ENCODE results near the gene CAMK4.

CAMK4 gene

DNA sequence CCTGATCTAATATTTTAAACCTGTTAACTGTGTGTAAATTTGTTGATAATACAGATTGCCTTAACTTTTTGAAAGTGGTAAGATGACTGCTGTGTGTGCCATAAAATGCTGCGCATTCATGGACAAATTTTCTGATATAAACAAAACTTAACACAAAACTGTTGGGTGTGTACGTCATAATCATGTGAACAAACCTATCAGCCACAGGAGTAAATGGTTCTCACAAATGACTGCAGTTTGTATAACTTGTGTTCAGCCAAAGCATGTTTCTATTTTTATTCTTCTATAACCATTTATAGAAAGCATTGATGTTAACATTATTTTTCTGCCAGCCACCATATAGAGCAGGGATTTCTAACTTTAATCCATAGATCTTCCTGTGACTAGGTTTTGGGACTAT lies 21.5 kb downstream of the CAMK4 start:
- H3K9me3 ChIP-seq (ENCODE audit: control insufficient read depth, insufficient read depth, low read depth, low read length), result no peaks in the 10 kb centered on the region
- TF ChIP-seq ZNF214 (tag by site-specific recombination; IDR thresholded peaks at IDR 0.05; ENCODE audit: borderline replicate concordance), result no peak
- TF ChIP-seq ZNF837 (tag by site-specific recombination; IDR thresholded peaks at IDR 0.05), result no peak
- TF ChIP-seq, protein P1, sequence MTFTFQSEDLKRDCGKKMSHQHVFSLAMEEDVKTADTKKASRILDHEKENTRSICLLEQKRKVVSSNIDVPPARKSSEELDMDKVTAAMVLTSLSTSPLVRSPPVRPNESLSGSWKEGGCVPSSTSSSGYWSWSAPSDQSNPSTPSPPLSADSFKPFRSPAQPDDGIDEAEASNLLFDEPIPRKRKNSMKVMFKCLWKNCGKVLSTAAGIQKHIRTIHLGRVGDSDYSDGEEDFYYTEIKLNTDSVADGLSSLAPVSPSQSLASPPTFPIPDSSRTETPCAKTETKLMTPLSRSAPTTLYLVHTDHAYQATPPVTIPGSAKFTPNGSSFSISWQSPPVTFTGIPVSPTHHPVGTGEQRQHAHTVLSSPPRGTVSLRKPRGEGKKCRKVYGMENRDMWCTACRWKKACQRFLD (tag by site-specific recombination; IDR thresholded peaks at IDR 0.05), result no peak
- no peak for TF ChIP-seq ZNF274 (IDR thresholded peaks at IDR 0.05; ENCODE audit: low read length)
- no peak for TF ChIP-seq ZNF274 (tag by site-specific recombination; IDR thresholded peaks at IDR 0.05; ENCODE audit: borderline replicate concordance)
- TF ChIP-seq, protein P2, sequence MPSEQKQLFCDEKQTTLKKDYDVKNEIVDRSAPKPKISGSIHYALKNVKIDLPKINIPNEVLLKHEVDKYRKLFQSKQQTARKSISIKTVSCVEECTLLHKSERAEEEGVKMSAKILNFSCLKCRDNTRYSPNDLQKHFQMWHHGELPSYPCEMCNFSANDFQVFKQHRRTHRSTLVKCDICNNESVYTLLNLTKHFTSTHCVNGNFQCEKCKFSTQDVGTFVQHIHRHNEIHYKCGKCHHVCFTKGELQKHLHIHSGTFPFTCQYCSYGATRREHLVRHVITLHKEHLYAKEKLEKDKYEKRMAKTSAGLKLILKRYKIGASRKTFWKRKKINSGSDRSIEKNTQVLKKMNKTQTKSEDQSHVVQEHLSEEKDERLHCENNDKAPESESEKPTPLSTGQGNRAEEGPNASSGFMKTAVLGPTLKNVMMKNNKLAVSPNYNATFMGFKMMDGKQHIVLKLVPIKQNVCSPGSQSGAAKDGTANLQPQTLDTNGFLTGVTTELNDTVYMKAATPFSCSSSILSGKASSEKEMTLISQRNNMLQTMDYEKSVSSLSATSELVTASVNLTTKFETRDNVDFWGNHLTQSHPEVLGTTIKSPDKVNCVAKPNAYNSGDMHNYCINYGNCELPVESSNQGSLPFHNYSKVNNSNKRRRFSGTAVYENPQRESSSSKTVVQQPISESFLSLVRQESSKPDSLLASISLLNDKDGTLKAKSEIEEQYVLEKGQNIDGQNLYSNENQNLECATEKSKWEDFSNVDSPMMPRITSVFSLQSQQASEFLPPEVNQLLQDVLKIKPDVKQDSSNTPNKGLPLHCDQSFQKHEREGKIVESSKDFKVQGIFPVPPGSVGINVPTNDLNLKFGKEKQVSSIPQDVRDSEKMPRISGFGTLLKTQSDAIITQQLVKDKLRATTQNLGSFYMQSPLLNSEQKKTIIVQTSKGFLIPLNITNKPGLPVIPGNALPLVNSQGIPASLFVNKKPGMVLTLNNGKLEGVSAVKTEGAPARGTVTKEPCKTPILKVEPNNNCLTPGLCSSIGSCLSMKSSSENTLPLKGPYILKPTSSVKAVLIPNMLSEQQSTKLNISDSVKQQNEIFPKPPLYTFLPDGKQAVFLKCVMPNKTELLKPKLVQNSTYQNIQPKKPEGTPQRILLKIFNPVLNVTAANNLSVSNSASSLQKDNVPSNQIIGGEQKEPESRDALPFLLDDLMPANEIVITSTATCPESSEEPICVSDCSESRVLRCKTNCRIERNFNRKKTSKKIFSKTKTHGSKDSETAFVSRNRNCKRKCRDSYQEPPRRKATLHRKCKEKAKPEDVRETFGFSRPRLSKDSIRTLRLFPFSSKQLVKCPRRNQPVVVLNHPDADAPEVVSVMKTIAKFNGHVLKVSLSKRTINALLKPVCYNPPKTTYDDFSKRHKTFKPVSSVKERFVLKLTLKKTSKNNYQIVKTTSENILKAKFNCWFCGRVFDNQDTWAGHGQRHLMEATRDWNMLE (tag by site-specific recombination; conservative IDR thresholded peaks at IDR 0.05; ENCODE audit: low read depth), result no peak
- TF ChIP-seq ZNF747 (tag by site-specific recombination; IDR thresholded peaks at IDR 0.05), result no peak
- TF ChIP-seq KLF7 (tag by site-specific recombination; IDR thresholded peaks at IDR 0.05; ENCODE audit: borderline replicate concordance), result no peak
- ChIA-PET POLR2A (interaction anchor here (1.3 kb wide), 1 partner anchor 9 kb away, joined by 3 read pairs; no protein-coding TSS in a partner anchor), CTCF (no interaction called here)
- H3K4me1 ChIP-seq (ENCODE audit: control insufficient read depth, insufficient read depth, low read length), result peaks cover 21% of the 10 kb centered on the region
- no peak overlapping the region for H3K4me3 ChIP-seq (ENCODE audit: low read depth, low read length)
- H3K27ac ChIP-seq (ENCODE audit: extremely low read depth, low read depth, low read length), result no peak overlapping the region
- H3K36me3 ChIP-seq (ENCODE audit: control insufficient read depth in 2 of 2, insufficient read depth in 1 of 2, low read length in 2 of 2), result no peaks in the 10 kb centered on the region

DNA sequence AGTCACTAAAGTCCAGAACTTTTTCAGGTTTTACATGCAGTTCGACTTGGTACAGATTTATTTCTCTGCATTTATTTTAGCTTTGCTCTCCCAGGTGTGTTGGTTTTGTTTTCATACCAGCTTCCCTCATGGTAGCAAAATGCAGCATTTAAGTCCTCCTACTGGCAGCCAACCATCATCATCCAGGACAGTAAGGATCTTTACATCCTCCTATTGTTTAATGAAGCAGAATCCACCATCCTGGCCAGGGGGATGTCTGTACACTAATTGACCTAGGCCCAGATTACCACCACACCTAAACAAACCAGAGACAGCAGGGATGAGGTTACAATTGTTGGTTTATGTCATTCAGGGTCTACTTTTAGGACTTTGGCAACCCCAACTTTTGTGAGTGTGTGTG lies 22.3 kb downstream of the CAMK4 start:
- no peak overlapping the region for H3K4me3 ChIP-seq (ENCODE audit: low read depth, low read length)
- H3K9me3 ChIP-seq (ENCODE audit: control insufficient read depth, insufficient read depth, low read depth, low read length), result no peaks in the 10 kb centered on the region
- no peaks in the 10 kb centered on the region for H3K36me3 ChIP-seq (ENCODE audit: control insufficient read depth in 2 of 2, insufficient read depth in 1 of 2, low read length in 2 of 2)
- POLR2A ChIA-PET, result interaction anchor here (1.3 kb wide), 1 partner anchor 9 kb away, joined by 3 read pairs; no protein-coding TSS in a partner anchor
- H3K4me1 ChIP-seq (ENCODE audit: control insufficient read depth, insufficient read depth, low read length), result peaks cover 21% of the 10 kb centered on the region
- CTCF ChIA-PET, result interaction anchor here (1.1 kb wide), 1 partner anchor 32 kb away, joined by 5 read pairs; no protein-coding TSS in a partner anchor
- H3K27ac ChIP-seq (ENCODE audit: extremely low read depth, low read depth, low read length), result no peak overlapping the region
- TF ChIP-seq YY2 (tag by site-specific recombination; IDR thresholded peaks at IDR 0.05), result no peak
- TF ChIP-seq ZNF791 (tag by site-specific recombination; IDR thresholded peaks at IDR 0.05), result no peak
- TF ChIP-seq, protein P3, sequence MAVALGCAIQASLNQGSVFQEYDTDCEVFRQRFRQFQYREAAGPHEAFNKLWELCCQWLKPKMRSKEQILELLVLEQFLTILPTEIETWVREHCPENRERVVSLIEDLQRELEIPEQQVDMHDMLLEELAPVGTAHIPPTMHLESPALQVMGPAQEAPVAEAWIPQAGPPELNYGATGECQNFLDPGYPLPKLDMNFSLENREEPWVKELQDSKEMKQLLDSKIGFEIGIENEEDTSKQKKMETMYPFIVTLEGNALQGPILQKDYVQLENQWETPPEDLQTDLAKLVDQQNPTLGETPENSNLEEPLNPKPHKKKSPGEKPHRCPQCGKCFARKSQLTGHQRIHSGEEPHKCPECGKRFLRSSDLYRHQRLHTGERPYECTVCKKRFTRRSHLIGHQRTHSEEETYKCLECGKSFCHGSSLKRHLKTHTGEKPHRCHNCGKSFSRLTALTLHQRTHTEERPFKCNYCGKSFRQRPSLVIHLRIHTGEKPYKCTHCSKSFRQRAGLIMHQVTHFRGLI (tag by site-specific recombination; IDR thresholded peaks at IDR 0.05), result no peak
- TF ChIP-seq, protein P4, sequence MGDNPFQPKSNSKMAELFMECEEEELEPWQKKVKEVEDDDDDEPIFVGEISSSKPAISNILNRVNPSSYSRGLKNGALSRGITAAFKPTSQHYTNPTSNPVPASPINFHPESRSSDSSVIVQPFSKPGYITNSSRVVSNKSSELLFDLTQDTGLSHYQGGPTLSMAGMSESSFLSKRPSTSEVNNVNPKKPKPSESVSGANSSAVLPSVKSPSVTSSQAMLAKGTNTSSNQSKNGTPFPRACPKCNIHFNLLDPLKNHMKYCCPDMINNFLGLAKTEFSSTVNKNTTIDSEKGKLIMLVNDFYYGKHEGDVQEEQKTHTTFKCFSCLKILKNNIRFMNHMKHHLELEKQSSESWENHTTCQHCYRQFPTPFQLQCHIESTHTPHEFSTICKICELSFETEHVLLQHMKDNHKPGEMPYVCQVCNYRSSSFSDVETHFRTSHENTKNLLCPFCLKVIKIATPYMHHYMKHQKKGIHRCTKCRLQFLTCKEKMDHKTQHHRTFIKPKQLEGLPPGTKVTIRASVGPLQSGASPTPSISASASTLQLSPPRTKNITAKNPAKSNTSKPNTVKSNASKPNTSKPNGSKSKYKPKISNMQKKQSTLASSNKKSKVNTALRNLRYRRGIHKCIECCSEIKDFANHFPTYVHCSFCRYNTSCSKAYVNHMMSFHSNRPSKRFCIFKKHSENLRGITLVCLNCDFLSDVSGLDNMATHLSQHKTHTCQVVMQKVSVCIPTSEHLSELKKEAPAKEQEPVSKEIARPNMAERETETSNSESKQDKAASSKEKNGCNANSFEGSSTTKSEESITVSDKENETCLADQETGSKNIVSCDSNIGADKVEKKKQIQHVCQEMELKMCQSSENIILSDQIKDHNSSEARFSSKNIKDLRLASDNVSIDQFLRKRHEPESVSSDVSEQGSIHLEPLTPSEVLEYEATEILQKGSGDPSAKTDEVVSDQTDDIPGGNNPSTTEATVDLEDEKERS (tag by site-specific recombination; IDR thresholded peaks at IDR 0.05), result no peak
- TF ChIP-seq KLF8 (tag by site-specific recombination; IDR thresholded peaks at IDR 0.05), result no peak
- TF ChIP-seq ZNF146 (tag by site-specific recombination; IDR thresholded peaks at IDR 0.05), result no peak
- no peak for TF ChIP-seq HOXD13 (CRISPR knock-in tag; IDR thresholded peaks at IDR 0.05; ENCODE audit: borderline replicate concordance)
- TF ChIP-seq, protein P5, sequence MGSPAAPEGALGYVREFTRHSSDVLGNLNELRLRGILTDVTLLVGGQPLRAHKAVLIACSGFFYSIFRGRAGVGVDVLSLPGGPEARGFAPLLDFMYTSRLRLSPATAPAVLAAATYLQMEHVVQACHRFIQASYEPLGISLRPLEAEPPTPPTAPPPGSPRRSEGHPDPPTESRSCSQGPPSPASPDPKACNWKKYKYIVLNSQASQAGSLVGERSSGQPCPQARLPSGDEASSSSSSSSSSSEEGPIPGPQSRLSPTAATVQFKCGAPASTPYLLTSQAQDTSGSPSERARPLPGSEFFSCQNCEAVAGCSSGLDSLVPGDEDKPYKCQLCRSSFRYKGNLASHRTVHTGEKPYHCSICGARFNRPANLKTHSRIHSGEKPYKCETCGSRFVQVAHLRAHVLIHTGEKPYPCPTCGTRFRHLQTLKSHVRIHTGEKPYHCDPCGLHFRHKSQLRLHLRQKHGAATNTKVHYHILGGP (tag by site-specific recombination; IDR thresholded peaks at IDR 0.05), result no peak
- no peak for TF ChIP-seq ZNF311 (tag by site-specific recombination; IDR thresholded peaks at IDR 0.05; ENCODE audit: borderline replicate concordance)

Data from HEK293 (cell line).